A673 (cell line): ENCODE data around the gene TFF1.

Experiments
- CTCF ChIP-seq: fragments of 300-800, 200-600 bp; sonication (generic); conservative IDR thresholded peaks from 2 replicates; pipeline ENCODE4 v1.5.1; 2017; ENCODE audit warnings: low read depth, mild to moderate bottlenecking, antibody characterized with exemption, low read length, moderate library complexity, mixed read lengths
- EZH2 ChIP-seq: fragments of 200-600 bp; sonication (generic); IDR thresholded peaks from 2 replicates; pipeline ENCODE4 v1.6.1; 2017; ENCODE audit warnings: borderline replicate concordance, low read depth, mild to moderate bottlenecking, mixed read lengths, antibody characterized with exemption, low read length; ENCODE audit not compliant: poor library complexity, severe bottlenecking

- TF ChIP-seq CTCF: no peak
- no peak for TF ChIP-seq EZH2
Measured at GRCh38 chr21:42377951-42378340, 11.6 kb upstream of the TFF1 start.
